HG03460 (cell line): ENCODE results near the gene MYBPHL.

Experiments used
- ATAC-seq: cut with Tn5 transposase; IDR thresholded peaks from one replicate; pipeline ENCODE4 v1.9.1; 2021; ENCODE audit not compliant: unreplicated experiment

Gene MYBPHL

DNA sequence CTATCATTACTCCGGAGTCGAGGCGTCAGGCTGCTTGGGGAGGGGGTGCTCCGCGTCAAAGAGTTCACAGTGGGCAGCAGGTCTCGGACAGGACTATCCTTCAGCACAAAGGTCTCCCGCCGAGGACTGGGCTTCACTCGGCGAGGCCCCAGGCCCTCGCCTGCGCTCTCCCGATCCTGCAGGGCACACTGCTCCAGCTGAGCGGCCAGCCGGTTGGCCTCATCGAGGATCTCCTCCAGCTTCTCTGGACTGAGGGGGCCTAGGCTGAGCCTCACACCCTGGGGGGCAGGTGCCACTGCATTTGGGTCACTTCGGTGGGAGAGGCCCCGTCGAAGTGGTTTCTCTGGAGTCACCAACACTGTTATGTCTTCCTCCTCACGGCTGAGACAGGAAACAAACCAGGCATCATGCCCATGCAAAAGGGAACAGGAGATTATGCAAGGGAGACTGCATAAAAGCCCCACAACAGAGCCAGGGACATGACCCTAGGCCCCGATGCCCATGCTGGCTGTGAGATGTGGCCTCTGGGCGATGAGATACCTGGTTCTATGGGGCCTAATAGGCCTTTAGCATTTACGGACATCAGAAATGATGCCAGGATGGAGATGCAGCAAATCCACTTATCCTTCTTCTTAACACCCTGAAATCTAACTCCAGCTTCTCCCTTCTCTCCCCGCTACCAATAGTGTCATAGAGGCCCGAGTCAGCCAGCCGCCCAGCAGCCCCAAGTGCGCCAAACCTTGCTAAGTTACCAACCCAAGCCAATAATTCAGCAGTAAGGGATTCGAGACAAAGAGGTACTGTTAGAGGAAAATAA, 24.9 kb downstream of the MYBPHL start:
- no peak for ATAC-seq

DNA sequence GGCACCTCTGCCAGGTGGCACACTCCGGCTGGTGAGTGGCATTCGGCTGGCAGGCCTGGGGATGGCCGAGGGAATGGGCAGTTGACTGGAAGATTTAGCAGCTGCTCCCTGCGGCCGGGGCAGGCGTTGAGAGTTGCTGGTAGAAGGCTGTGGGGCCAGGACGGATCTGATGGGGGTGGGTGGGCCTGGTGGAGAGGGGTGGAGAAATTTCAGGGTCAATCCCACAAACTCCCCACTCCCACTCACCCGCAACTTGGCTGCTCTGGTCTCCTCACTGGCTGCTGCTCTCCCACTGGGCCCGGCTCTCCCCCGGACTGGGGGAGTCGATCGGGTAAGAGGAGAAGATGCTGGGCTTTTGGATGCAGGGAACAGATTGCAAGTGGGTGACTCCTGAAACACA, 25.9 kb downstream of the MYBPHL start:
- ATAC-seq = no peak

GRCh38 chr1:109279615-109280278, 27.1 kb downstream of the MYBPHL start:
- ATAC-seq = no peak

GRCh38 chr1:109277434-109278204, 29.2 kb downstream of the MYBPHL start:
- peak; percentile 78 for ATAC-seq

- no peak for ATAC-seq
These were observed 31.0 kb downstream of the MYBPHL start for GRCh38 chr1:109275706-109276345.

DNA sequence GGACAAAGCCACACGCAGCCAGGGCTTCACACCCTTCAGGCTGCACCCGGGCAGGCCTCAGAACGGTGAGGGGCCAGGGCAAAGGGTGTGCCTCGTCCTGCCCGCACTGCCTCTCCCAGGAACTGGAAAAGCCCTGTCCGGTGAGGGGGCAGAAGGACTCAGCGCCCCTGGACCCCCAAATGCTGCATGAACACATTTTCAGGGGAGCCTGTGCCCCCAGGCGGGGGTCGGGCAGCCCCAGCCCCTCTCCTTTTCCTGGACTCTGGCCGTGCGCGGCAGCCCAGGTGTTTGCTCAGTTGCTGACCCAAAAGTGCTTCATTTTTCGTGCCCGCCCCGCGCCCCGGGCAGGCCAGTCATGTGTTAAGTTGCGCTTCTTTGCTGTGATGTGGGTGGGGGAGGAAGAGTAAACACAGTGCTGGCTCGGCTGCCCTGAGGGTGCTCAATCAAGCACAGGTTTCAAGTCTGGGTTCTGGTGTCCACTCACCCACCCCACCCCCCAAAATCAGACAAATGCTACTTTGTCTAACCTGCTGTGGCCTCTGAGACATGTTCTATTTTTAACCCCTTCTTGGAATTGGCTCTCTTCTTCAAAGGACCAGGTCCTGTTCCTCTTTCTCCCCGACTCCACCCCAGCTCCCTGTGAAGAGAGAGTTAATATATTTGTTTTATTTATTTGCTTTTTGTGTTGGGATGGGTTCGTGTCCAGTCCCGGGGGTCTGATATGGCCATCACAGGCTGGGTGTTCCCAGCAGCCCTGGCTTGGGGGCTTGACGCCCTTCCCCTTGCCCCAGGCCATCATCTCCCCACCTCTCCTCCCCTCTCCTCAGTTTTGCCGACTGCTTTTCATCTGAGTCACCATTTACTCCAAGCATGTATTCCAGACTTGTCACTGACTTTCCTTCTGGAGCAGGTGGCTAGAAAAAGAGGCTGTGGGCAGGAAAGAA, 32.0 kb downstream of the MYBPHL start:
- no peak for ATAC-seq

GRCh38 chr1:109273570-109274288, 33.1 kb downstream of the MYBPHL start:
- no peak for ATAC-seq

DNA sequence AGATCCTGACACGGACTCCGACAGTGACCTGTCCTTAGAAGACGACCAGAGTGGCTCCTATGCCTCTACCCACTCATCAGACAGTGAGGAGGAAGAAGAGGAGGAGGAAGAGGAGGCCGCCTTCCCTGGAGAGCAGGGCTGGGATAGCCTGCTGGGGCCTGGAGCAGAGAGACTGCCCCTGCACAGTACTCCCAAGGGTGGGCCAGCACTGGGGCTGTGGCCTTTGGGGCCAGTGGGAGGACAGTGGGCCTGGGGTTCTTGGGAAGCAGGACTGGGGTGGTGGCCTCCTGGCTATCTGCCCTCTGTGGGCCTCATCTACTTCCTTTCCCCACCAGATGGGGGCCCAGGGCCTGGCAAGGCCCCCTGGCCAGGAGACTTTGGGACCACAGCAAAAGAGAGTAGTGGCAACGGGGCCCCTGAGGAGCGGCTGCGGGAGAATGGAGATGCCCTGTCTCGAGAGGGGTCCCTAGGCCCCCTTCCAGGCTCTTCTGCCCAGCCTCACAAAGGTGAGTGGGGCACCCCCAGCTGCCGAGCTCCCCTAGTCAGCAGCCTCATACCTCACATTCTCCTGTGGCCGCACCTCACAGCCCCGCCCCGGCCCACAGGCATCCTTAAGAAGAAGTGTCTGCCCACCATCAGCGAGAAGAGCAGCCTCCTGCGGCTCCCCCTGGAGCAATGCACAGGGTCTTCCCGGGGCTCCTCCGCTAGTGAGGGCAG, 33.8 kb downstream of the MYBPHL start:
- no peak for ATAC-seq

- no peak for ATAC-seq
These were observed 34.6 kb downstream of the MYBPHL start for GRCh38 chr1:109272021-109272799.

DNA sequence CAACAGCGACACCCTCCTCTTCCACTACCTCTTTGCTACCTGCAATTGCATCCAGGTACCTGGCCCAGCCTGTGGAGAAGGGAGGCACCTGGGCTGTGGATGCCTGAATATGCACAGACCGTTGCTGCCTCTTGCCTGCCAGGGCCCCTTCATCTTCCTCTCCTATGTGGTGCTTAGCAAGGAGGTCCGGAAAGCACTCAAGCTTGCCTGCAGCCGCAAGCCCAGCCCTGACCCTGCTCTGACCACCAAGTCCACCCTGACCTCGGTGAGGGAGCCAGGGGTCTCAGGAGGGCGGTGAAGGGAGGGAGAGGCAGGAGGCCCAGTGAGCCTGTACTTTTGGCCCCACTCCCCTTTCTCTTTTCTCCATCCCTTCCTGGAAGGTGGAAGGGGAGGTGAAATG, 35.4 kb downstream of the MYBPHL start:
- ATAC-seq = no peak

DNA sequence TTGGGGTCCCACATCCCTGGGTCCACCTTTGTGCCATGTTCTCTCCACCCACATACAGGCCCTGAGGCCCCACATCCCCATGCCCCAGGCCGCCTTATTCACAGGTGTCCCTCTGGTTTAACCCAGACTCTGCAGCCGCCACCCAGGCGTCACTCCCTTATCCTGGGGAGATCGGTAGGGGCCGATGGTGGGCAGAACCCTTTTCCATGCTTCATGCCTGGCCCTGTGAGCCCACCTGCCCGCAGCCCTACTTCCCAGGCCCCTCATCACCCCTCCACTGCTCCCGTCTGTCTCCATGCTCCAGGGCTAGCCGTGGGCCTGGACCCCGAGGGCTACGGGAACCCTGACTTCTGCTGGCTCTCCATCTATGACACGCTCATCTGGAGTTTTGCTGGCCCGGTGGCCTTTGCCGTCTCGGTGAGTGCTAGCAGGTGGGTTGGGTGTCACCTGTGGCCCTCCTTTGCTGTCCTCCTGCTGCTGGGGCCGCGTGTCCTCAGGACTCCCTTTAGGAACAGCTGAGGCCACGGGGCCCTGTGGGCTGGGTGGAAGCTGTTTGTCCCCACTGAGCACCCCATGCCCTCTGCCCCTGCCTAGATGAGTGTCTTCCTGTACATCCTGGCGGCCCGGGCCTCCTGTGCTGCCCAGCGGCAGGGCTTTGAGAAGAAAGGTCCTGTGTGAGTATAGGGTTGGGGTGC, 36.0 kb downstream of the MYBPHL start:
- no peak for ATAC-seq

- ATAC-seq = no peak
These were observed 36.7 kb downstream of the MYBPHL start for GRCh38 chr1:109269981-109270622.

DNA sequence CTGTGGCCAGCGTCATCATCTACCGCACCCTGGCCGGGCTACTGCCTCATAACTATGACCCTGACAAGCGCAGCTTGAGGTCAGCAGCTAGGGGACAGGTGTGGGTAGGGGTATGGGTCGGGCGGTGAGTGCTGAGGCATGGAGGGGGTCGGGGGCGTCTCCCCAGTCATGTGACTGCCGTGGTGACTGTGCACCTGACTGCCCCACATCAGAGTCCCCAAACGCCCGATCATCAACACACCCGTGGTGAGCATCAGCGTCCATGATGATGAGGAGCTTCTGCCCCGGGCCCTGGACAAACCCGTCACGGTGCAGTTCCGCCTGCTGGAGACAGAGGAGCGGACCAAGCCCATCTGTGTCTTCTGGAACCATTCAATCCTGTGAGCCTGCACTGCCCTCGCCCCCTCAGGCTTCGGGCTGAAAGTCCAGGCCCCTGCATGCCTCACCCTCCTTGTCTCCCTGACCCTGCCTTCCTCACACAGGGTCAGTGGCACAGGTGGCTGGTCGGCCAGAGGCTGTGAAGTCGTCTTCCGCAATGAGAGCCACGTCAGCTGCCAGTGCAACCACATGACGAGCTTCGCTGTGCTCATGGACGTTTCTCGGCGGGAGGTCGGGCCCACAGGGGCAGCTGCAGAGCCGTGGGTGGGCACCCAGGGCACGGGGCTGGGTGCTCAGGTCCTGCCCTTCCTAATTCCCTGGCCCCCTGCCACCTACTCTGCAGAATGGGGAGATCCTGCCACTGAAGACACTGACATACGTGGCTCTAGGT, 37.4 kb downstream of the MYBPHL start:
- no peak for ATAC-seq

- no peak for ATAC-seq
These were observed 38.2 kb downstream of the MYBPHL start for GRCh38 chr1:109268431-109269211.

DNA sequence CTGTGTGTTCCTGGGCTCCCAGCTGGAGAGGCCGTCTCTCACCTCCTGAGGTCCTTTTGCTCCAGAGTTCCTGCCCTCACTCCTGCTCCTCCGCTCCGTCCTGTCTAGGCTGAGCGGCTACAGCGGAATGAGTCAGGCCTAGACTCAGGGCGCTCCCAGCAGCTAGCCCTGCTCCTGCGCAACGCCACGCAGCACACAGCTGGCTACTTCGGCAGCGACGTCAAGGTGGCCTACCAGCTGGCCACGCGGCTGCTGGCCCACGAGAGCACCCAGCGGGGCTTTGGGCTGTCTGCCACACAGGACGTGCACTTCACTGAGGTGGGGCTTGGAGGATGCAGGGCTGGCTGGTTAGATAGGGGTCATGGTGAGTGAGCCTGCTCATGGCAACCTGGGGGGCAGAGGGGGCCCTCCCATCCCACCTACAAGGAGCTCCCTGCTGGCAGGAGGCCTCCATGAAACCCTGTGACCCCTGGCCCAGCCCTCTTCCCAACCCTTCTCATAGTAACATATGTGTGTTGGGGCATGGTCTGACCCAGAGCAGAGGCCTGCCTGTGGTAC, 39.0 kb downstream of the MYBPHL start:
- no peak for ATAC-seq
